Neural progenitor cell (in vitro differentiated cells): ENCODE measurements around the gene TCAF2. TPM values are rescaled to one million over a fixed set of nuclear protein-coding genes. Genes with fewer than 3 reads are reported as not detected.
"Not testable (repeated sequence)": the region's sequence is repeated elsewhere in the genome, so short reads cannot be mapped to it uniquely, and the experiment has no call there.

Experiments used
- DNase-seq: peaks from one replicate; pipeline ENCODE4 v3.0.0-alpha.2; 2016; ENCODE audit warnings: low spot score
- H2AFZ ChIP-seq: fragments of 200-600 bp; sonication (generic); replicated peaks from 2 replicates; pipeline ENCODE4 v1.6.1; 2016; ENCODE audit warnings: antibody characterized with exemption
- H3F3A ChIP-seq: fragments of 200-600 bp; sonication (generic); 2 replicates; pipeline ENCODE4 v1.6.1; 2016; ENCODE audit warnings: antibody characterized with exemption, low read depth
- H3K27ac ChIP-seq: fragments of 200-600 bp; sonication (generic); 2 replicates; pipeline ENCODE4 v1.5.1; 2016; ENCODE audit warnings: mild to moderate bottlenecking
- H3K27me3 ChIP-seq: fragments of 200-600 bp; sonication (generic); 2 replicates; pipeline ENCODE4 v1.6.1; 2016; ENCODE audit warnings: mild to moderate bottlenecking, moderate library complexity
- H3K36me3 ChIP-seq: fragments of 200-600 bp; sonication (generic); 2 replicates; pipeline ENCODE4 v1.5.1; 2016
- H3K4me1 ChIP-seq: fragments of 200-600 bp; sonication (generic); 2 replicates; pipeline ENCODE4 v1.6.1; 2016; ENCODE audit warnings: mixed run types
- H3K4me2 ChIP-seq: fragments of 200-600 bp; sonication (generic); 2 replicates; pipeline ENCODE4 v1.6.1; 2016
- H3K4me3 ChIP-seq: fragments of 200-600 bp; sonication (generic); 2 replicates; pipeline ENCODE4 v1.5.1; 2016
- H3K79me2 ChIP-seq: fragments of 200-600 bp; sonication (generic); 2 replicates; pipeline ENCODE4 v1.6.1; 2016; ENCODE audit warnings: low read depth
- H3K9ac ChIP-seq: fragments of 200-600 bp; sonication (generic); 2 replicates; pipeline ENCODE4 v1.6.1; 2016
- H3K9me3 ChIP-seq: fragments of 200-600 bp; sonication (generic); 2 replicates; pipeline ENCODE4 v1.5.1; 2016; ENCODE audit warnings: low read depth
- H4K20me1 ChIP-seq: fragments of 200-600 bp; sonication (generic); 2 replicates; pipeline ENCODE4 v1.6.1; 2016; ENCODE audit warnings: low read depth
- H3K27ac Mint-ChIP-seq: 3 replicates; pipeline ENCODE4 v1.8.0; 2021; ENCODE audit warnings: mixed read lengths
- H3K27me3 Mint-ChIP-seq: 2 replicates; pipeline ENCODE4 v1.8.0; 2022; ENCODE audit warnings: low read depth, mild to moderate bottlenecking, inconsistent platforms, moderate library complexity, mixed read lengths; ENCODE audit not compliant: insufficient read depth
- H3K36me3 Mint-ChIP-seq: 3 replicates; pipeline ENCODE4 v1.8.0; 2021; ENCODE audit warnings: mixed read lengths
- H3K4me1 Mint-ChIP-seq: 3 replicates; pipeline ENCODE4 v1.8.0; 2021; ENCODE audit warnings: mixed read lengths
- H3K4me3 Mint-ChIP-seq: 3 replicates; pipeline ENCODE4 v1.8.0; 2021; ENCODE audit warnings: mild to moderate bottlenecking, moderate library complexity, mixed read lengths
- H3K9me3 Mint-ChIP-seq: 3 replicates; pipeline ENCODE4 v1.8.0; 2020; ENCODE audit warnings: mixed read lengths
- total RNA-seq: library from RNA; depleted of rRNA; stranded (reverse); fragments of >200 nt; gene quantifications from 2 replicates; pipeline ENCODE4 v1.2.3, GENCODE V29; 2015; ENCODE audit warnings: low replicate concordance

TCAF2 gene
- 0.03 and 0.22 TPM in 2 replicates for total RNA-seq

- not testable (repeated sequence) for H3F3A ChIP-seq, H3K9me3 Mint-ChIP-seq, H3K27me3 Mint-ChIP-seq, H3K4me1 ChIP-seq, H3K36me3 Mint-ChIP-seq, H4K20me1 ChIP-seq, H3K4me1 Mint-ChIP-seq, H3K27ac Mint-ChIP-seq, H3K36me3 ChIP-seq, H3K9me3 ChIP-seq, H3K4me3 Mint-ChIP-seq, DNase-seq, H2AFZ ChIP-seq, H3K27me3 ChIP-seq, H3K4me2 ChIP-seq, H3K27ac ChIP-seq, H3K79me2 ChIP-seq, H3K4me3 ChIP-seq, H3K9ac ChIP-seq
Measured at GRCh38 chr7:143620646-143621045, at the start of gene TCAF2. TCAF2 (plus strand) TSS chr7:143620974.

- H3K36me3 ChIP-seq, H3K4me1 Mint-ChIP-seq, H3K4me2 ChIP-seq, H3K9me3 Mint-ChIP-seq, H3K4me1 ChIP-seq, H3K4me3 ChIP-seq, H3K9ac ChIP-seq, DNase-seq, H4K20me1 ChIP-seq, H3K36me3 Mint-ChIP-seq, H3K27me3 Mint-ChIP-seq, H3K27ac Mint-ChIP-seq, H3K27ac ChIP-seq, H3K27me3 ChIP-seq, H3K4me3 Mint-ChIP-seq, H2AFZ ChIP-seq, H3K79me2 ChIP-seq, H3F3A ChIP-seq, H3K9me3 ChIP-seq: not testable (repeated sequence)
Measured at GRCh38 chr7:143571501-143571900, 49.3 kb upstream of the TCAF2 start, which contains the start of gene CTAGE15. CTAGE15 (plus strand) TSS chr7:143571801; CDS start chr7:143571818, 17 bp downstream.

- not testable (repeated sequence) for H3K36me3 ChIP-seq, H3K27me3 ChIP-seq, DNase-seq, H2AFZ ChIP-seq, H3K27me3 Mint-ChIP-seq, H4K20me1 ChIP-seq, H3K9ac ChIP-seq, H3F3A ChIP-seq, H3K4me1 Mint-ChIP-seq, H3K36me3 Mint-ChIP-seq, H3K4me3 ChIP-seq, H3K9me3 Mint-ChIP-seq, H3K27ac ChIP-seq, H3K4me2 ChIP-seq, H3K79me2 ChIP-seq, H3K4me1 ChIP-seq, H3K4me3 Mint-ChIP-seq, H3K27ac Mint-ChIP-seq, H3K9me3 ChIP-seq
Measured at GRCh38 chr7:143588183-143588582, 32.6 kb upstream of the TCAF2 start.

- H3K9me3 Mint-ChIP-seq, DNase-seq, H2AFZ ChIP-seq, H3K36me3 ChIP-seq, H3K79me2 ChIP-seq, H4K20me1 ChIP-seq, H3K9me3 ChIP-seq, H3K9ac ChIP-seq, H3K4me1 Mint-ChIP-seq, H3K36me3 Mint-ChIP-seq, H3K4me2 ChIP-seq, H3K4me1 ChIP-seq, H3K27me3 Mint-ChIP-seq, H3K27me3 ChIP-seq, H3K27ac Mint-ChIP-seq, H3K4me3 Mint-ChIP-seq, H3K27ac ChIP-seq, H3F3A ChIP-seq, H3K4me3 ChIP-seq: not testable (repeated sequence)
Measured at GRCh38 chr7:143589897-143590296, 30.9 kb upstream of the TCAF2 start.

- not testable (repeated sequence) for H3K27me3 Mint-ChIP-seq, H3K36me3 Mint-ChIP-seq, H3K4me1 ChIP-seq, H3K4me2 ChIP-seq, H3K9me3 ChIP-seq, H3K4me1 Mint-ChIP-seq, H2AFZ ChIP-seq, H3F3A ChIP-seq, H3K36me3 ChIP-seq, H3K4me3 Mint-ChIP-seq, H3K27ac Mint-ChIP-seq, H3K9ac ChIP-seq, H3K27me3 ChIP-seq, H3K27ac ChIP-seq, H4K20me1 ChIP-seq, H3K9me3 Mint-ChIP-seq, DNase-seq, H3K4me3 ChIP-seq, H3K79me2 ChIP-seq
Measured at GRCh38 chr7:143598086-143598485, 22.7 kb upstream of the TCAF2 start.

- not testable (repeated sequence) for H3K9me3 ChIP-seq, H3K4me3 ChIP-seq, DNase-seq, H3K79me2 ChIP-seq, H3K4me2 ChIP-seq, H3K4me1 ChIP-seq, H3K36me3 Mint-ChIP-seq, H3K36me3 ChIP-seq, H3K9me3 Mint-ChIP-seq, H4K20me1 ChIP-seq, H3K27ac Mint-ChIP-seq, H3K9ac ChIP-seq, H3K27ac ChIP-seq, H2AFZ ChIP-seq, H3F3A ChIP-seq, H3K4me3 Mint-ChIP-seq, H3K4me1 Mint-ChIP-seq, H3K27me3 Mint-ChIP-seq, H3K27me3 ChIP-seq
Measured at GRCh38 chr7:143603549-143603948, 17.2 kb upstream of the TCAF2 start.

- not testable (repeated sequence) for H3K79me2 ChIP-seq, H3K9me3 Mint-ChIP-seq, H3K27me3 Mint-ChIP-seq, H3K27me3 ChIP-seq, DNase-seq, H3K27ac Mint-ChIP-seq, H3K4me1 Mint-ChIP-seq, H2AFZ ChIP-seq, H3K36me3 Mint-ChIP-seq, H3K4me2 ChIP-seq, H3K9me3 ChIP-seq, H3K27ac ChIP-seq, H4K20me1 ChIP-seq, H3K4me3 Mint-ChIP-seq, H3K36me3 ChIP-seq, H3F3A ChIP-seq, H3K4me3 ChIP-seq, H3K4me1 ChIP-seq, H3K9ac ChIP-seq
Measured at GRCh38 chr7:143606088-143606487, 14.7 kb upstream of the TCAF2 start.
